ENCODE results near the gene IL1RN. TPM values are rescaled to one million over a fixed set of nuclear protein-coding genes. Genes with fewer than 3 reads are reported as not detected.

Gene IL1RN
- total RNA-seq, 1 donor from 2014 or later: not detected

GRCh38 chr2:113142290-113142689, 14.9 kb downstream of the IL1RN start:
- H3K9me3 Mint-ChIP-seq: peaks cover 10% of the 10 kb centered on the region
- no peak for DNase-seq (ENCODE audit: low read depth, low spot score)
- no peak overlapping the region for H3K4me3 Mint-ChIP-seq
- H3K4me1 Mint-ChIP-seq: no peaks in the 10 kb centered on the region
- TF ChIP-seq CTCF (conservative IDR thresholded peaks at IDR 0.05): no peak
- no peak overlapping the region for H3K27ac Mint-ChIP-seq (ENCODE audit: unreplicated experiment)
- H3K27me3 Mint-ChIP-seq (ENCODE audit: low read depth): peaks cover 6% of the 10 kb centered on the region
- no peaks in the 10 kb centered on the region for H3K36me3 Mint-ChIP-seq (ENCODE audit: low read depth)

DNA sequence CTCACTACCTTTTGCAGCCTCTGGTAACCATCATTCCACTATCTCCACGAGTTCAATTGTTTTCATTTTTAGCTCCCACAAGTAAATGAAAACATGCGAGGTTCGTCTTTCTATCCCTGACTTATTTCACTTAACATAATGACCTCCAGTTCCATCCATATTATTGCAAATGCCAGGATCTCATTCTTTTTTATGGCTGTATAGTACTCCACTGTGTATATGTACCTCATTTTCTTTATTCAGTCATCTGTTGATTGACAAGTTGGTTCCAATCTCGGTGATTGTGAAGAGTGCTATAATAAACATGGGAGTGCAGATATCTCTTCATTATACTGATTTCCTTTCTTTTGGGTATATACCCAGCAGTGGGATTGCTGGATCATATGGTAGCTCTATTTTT, 16.9 kb downstream of the IL1RN start:
- no peak for TF ChIP-seq CTCF (conservative IDR thresholded peaks at IDR 0.05)
- H3K4me3 Mint-ChIP-seq: no peak overlapping the region
- H3K27ac Mint-ChIP-seq (ENCODE audit: unreplicated experiment): no peak overlapping the region
- no peaks in the 10 kb centered on the region for H3K4me1 Mint-ChIP-seq
- H3K36me3 Mint-ChIP-seq (ENCODE audit: low read depth): no peaks in the 10 kb centered on the region
- peaks cover 6% of the 10 kb centered on the region for H3K27me3 Mint-ChIP-seq (ENCODE audit: low read depth)
- H3K9me3 Mint-ChIP-seq: peaks cover 10% of the 10 kb centered on the region
- no peak for DNase-seq (ENCODE audit: low read depth, low spot score)

DNA sequence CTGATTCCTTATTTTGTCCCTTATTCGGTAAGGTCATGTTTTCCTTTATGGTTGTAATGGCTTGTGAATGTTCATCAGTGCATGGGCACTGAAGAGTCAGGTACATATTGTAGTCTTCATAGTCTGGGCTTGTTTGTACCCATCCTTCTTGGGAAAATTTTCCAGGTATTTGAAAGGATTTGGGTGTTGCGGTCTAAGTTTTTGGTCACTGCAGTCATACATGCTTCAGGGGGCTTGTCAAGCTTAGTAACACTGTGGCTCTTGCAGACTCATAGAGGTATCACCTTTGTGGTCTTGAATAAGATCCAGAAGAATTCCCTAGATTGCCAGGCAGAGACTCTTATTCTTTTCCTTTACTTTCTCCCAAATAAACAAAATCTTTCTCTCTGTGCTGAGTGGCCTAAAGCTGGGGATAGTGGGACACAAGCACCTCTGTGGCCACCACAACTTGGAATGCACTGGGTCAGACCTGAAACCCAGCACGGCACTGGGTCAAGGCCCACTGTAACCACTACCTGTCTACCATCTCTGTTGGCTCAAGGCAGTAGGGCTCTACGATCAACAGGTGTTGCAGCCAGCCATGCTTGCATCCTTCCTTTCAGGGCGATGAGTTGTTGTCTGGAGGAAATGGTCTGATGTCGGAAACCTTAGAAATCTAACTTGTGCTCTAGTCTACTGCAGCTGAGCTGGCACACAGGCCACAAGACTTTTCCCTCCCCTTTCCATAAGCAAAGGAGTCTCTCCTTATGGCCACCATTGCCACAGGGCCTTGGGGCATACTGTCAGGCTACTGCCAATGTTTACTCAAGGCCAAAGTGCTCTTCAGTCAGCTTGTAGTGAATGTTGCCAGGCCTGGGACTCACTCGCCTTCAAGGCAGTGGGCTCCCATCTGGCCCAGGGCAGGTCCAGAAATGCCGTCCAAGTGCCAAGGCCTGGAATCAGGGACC, 21.5 kb downstream of the IL1RN start:
- Mint-ChIP-seq H3K36me3 (ENCODE audit: low read depth) (no peaks in the 10 kb centered on the region), H3K27ac (ENCODE audit: unreplicated experiment) (no peak overlapping the region), H3K4me1 (no peaks in the 10 kb centered on the region), H3K27me3 (ENCODE audit: low read depth) (peaks cover 6% of the 10 kb centered on the region), H3K9me3 (peaks cover 10% of the 10 kb centered on the region), H3K4me3 (no peak overlapping the region)
- no peak for DNase-seq (ENCODE audit: low read depth, low spot score)
- no peak for TF ChIP-seq CTCF (conservative IDR thresholded peaks at IDR 0.05)

DNA sequence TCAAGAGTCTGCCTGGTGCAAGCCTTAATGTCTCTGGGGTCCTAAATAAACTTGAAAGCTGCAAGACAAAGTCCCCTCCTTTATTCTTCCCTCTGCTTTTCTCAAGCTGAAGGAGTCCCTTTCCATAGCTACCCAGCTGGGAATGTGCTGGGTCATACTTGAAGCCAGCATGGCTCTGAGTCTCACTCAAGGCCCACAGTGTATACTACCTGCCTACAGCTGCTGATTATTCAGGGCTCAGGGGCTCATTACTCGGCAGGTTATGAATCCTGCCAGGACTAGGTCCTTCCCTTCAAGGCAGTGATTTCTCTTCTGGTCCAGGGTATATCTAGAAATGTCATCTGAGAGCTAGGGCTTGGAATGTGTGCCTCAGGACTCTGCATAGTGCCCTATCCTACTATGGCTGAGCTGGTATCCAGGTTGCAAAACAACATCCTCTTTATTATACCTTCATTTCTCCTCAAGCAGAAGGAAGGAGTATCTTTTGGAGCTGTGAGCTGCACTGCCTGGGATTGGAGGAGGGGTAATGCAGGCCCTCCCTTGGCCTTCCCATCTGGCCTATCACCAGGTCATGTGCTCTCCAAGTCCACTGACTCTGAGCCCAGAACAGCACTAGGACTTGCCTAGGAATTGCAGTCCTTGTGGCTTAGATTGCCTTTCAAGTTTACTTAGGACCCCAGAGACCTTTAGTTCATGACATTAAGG, 22.3 kb downstream of the IL1RN start:
- no peak for TF ChIP-seq CTCF (conservative IDR thresholded peaks at IDR 0.05)
- Mint-ChIP-seq H3K9me3 (peaks cover 4% of the 10 kb centered on the region), H3K27me3 (ENCODE audit: low read depth) (peaks cover 6% of the 10 kb centered on the region), H3K36me3 (ENCODE audit: low read depth) (no peaks in the 10 kb centered on the region), H3K27ac (ENCODE audit: unreplicated experiment) (peak overlapping the region; percentile 31), H3K4me3 (no peak overlapping the region), H3K4me1 (no peaks in the 10 kb centered on the region)
- DNase-seq (ENCODE audit: low read depth, low spot score): no peak

DNA sequence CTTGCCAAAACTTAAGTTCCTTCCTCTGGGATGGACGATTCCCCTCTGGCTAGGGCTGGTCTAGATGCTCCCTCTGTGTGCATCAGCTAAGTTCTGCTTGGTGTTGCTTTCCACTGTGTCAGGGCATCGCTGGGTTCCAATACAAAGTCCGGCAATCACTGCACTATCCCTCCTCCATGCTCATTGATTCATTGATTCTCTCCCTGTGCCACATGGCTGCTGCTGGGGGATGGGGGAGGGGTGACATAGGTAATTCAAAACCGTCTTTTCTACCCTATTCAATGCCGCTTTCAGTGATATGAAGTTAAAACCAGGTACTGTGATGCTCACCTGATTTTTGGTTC, 22.8 kb downstream of the IL1RN start:
- Mint-ChIP-seq H3K27me3 (ENCODE audit: low read depth) (peaks cover 9% of the 10 kb centered on the region), H3K9me3 (no peaks in the 10 kb centered on the region), H3K4me3 (no peak overlapping the region), H3K4me1 (no peaks in the 10 kb centered on the region), H3K27ac (ENCODE audit: unreplicated experiment) (no peak overlapping the region), H3K36me3 (ENCODE audit: low read depth) (no peaks in the 10 kb centered on the region)
- TF ChIP-seq CTCF (conservative IDR thresholded peaks at IDR 0.05): no peak
- no peak for DNase-seq (ENCODE audit: low read depth, low spot score)
